CD4-positive, alpha-beta T cell treated with Interleukin-1 beta for 1 hour (primary cell): ENCODE results near the gene AMOTL2.
A peak's percentile ranks its signal among the peaks of the same experiment; 100 is the strongest.

Experiments
- DNase-seq, 2 donors: peaks; one replicate each; pipeline ENCODE4 v3.0.0-alpha.2; 2020 to 2022

AMOTL2 gene

GRCh38 chr3:134365766-134366065 is 8.5 kb downstream of the AMOTL2 start:
- no peak for DNase-seq

GRCh38 chr3:134364936-134365765 is 9.1 kb downstream of the AMOTL2 start:
- DNase-seq, result no peak

- peak in 1 of 2 donors; percentile 6 for DNase-seq
Observed at GRCh38 chr3:134364061-134364935, 9.9 kb downstream of the AMOTL2 start.

GRCh38 chr3:134363381-134363755 is 10.9 kb downstream of the AMOTL2 start:
- no peak for DNase-seq

- no peak for DNase-seq
Observed at GRCh38 chr3:134362670-134363380, 11.4 kb downstream of the AMOTL2 start.

GRCh38 chr3:134362221-134362620 is 12.0 kb downstream of the AMOTL2 start:
- no peak for DNase-seq

- DNase-seq, result no peak
Observed at GRCh38 chr3:134361162-134361835, 12.9 kb downstream of the AMOTL2 start.

- no peak for DNase-seq
Observed at GRCh38 chr3:134360046-134360445, 14.2 kb downstream of the AMOTL2 start.

- no peak for DNase-seq
Observed at GRCh38 chr3:134359121-134360010, 14.9 kb downstream of the AMOTL2 start.

GRCh38 chr3:134357914-134358811 is 16.1 kb downstream of the AMOTL2 start:
- peak in 1 of 2 donors; percentile 5 for DNase-seq

- no peak for DNase-seq
Observed at GRCh38 chr3:134357261-134357913, 16.9 kb downstream of the AMOTL2 start.

- DNase-seq, result no peak
Observed at GRCh38 chr3:134356411-134357040, 17.7 kb downstream of the AMOTL2 start.

- DNase-seq, result no peak
Observed at GRCh38 chr3:134355416-134355815, 18.8 kb downstream of the AMOTL2 start.

DNA sequence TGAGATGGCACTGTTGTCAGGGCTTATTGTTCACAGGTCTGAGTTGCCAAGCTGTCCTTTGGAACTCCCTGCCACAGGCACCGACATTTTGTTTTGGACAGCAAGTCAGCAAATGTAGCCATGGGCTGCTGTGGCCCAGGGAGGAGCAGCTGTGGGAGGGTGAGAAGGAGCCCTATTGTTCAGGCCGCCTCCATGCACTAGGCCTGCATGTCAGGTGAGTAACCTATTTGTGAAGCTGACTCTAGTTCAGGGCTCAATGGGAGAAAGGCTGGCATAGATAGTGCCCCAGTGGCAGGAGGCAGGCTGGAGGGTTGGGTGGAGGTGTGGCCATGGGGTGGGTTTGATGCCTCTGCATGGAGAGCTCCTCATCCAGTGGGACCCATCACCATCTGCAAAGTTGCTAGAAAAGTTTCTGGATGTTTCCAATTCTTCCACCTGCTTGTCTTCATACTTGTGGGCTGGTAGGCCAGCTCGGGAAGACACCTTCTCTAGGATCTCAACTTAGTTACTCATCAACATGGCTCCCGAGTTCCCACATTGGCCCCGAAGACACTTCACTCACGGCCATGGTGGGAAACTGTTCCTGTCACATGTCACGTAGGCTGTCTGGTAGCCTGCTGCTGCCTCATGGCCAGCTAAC is 19.5 kb downstream of the AMOTL2 start:
- no peak for DNase-seq

DNA sequence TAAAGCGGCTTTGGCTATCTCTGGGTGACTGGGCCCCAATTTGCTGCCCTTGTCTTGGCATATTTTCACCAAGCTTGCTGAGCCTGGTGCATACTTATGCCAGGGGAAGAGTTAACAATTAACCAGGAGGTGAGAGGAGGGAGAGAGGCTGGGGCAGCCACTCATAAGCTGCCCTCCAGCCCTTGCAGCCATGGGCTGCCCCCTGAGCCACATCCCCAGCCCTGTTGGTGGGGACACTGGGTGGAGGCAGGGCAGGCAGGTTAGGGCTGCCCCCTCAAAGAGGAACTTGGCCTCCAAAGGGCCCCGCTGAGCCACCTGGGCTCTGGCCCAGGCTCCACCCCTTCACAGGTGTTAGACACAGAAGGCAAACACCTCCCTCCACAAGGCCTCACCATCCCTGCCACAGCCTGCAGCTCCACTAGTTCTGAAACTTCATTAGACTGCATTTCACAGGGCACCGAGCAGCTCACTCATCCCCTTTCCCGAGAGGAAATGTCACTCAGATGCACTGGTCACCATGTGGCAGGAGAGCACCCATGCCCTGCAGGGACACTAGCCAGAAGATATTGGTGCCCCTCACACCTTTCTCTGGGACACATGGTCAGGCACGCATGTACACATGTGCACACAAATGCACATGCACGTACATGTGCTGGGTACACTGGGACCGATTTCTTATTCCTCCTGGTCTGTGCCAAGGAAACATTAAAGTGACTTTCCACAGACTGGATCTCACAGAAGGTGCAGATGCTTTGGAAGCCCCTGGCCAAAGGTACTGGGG is 20.2 kb downstream of the AMOTL2 start:
- DNase-seq, result no peak

GRCh38 chr3:134353171-134353825 is 20.9 kb downstream of the AMOTL2 start:
- DNase-seq, result no peak

- no peak for DNase-seq
Observed at GRCh38 chr3:134352031-134352671, 22.1 kb downstream of the AMOTL2 start.
